Neural cell (in vitro differentiated cells): ENCODE measurements around the gene CSF2RB. TPM values are rescaled to one million over a fixed set of nuclear protein-coding genes. Genes with fewer than 3 reads are reported as not detected.

Source experiments
- H2AFZ ChIP-seq: fragments of 200-600, 300-800 bp; sonication (generic), shearing (Covaris generic); 2 replicates; pipeline ENCODE4 v1.6.0; 2014; ENCODE audit warnings: low read depth, mild to moderate bottlenecking, antibody characterized with exemption, low read length, moderate library complexity
- H3F3A ChIP-seq: fragments of 200-600 bp; shearing (Covaris generic); 2 replicates; pipeline ENCODE4 v1.6.1; 2016; ENCODE audit warnings: mild to moderate bottlenecking, moderate library complexity, mixed read lengths, antibody characterized with exemption, low read length; ENCODE audit not compliant: insufficient read depth, poor library complexity, severe bottlenecking
- H3K27ac ChIP-seq: fragments of 200-600, 300-800 bp; sonication (generic), shearing (Covaris generic); 2 replicates; pipeline ENCODE4 v1.5.1; 2014; ENCODE audit warnings: mild to moderate bottlenecking, low read length, moderate library complexity
- H3K27me3 ChIP-seq: fragments of 300-800, 200-600 bp; sonication (generic), shearing (Covaris generic); 2 replicates; pipeline ENCODE4 v1.6.0; 2014; ENCODE audit warnings: mild to moderate bottlenecking, low read depth, low read length, moderate library complexity; ENCODE audit not compliant: insufficient read depth
- H3K36me3 ChIP-seq: fragments of 300-800, 200-600 bp; sonication (generic), shearing (Covaris generic); 2 replicates; pipeline ENCODE4 v1.5.1; 2014; ENCODE audit warnings: mild to moderate bottlenecking, antibody characterized with exemption, low read length, moderate library complexity; ENCODE audit not compliant: insufficient read depth
- H3K4me2 ChIP-seq: fragments of 300-800, 200-600 bp; sonication (generic), shearing (Covaris generic); 2 replicates; pipeline ENCODE4 v1.6.0; 2014; ENCODE audit warnings: mild to moderate bottlenecking, low read length
- H3K4me3 ChIP-seq: fragments of 300-800, 200-600 bp; sonication (generic), shearing (Covaris generic); 2 replicates; pipeline ENCODE4 v1.5.1; 2014; ENCODE audit warnings: mild to moderate bottlenecking, low read length, moderate library complexity
- H3K79me2 ChIP-seq: fragments of 200-600 bp; shearing (Covaris generic); replicated peaks from 2 replicates; pipeline ENCODE4 v1.6.0; 2014; ENCODE audit warnings: mild to moderate bottlenecking, low read length, moderate library complexity; ENCODE audit not compliant: insufficient read depth
- H3K9ac ChIP-seq: fragments of 300-800, 200-600 bp; sonication (generic), shearing (Covaris generic); 2 replicates; pipeline ENCODE4 v1.6.1; 2016; ENCODE audit warnings: mild to moderate bottlenecking, low read length, mixed read lengths
- H3K9me2 ChIP-seq: fragments of 200-600 bp; shearing (Covaris generic); 2 replicates; pipeline ENCODE4 v1.6.1; 2016; ENCODE audit warnings: mild to moderate bottlenecking, low read length, mixed read lengths; ENCODE audit not compliant: insufficient read depth
- H3K9me3 ChIP-seq: fragments of 200-600, 300-800 bp; sonication (generic), shearing (Covaris generic); 2 replicates; pipeline ENCODE4 v1.6.1; 2016; ENCODE audit warnings: mild to moderate bottlenecking, mixed run types, low read length, moderate library complexity, mixed read lengths
- H4K20me1 ChIP-seq: fragments of 200-600 bp; shearing (Covaris generic); 2 replicates; pipeline ENCODE4 v1.6.1; 2016; ENCODE audit warnings: mild to moderate bottlenecking, mixed run types; ENCODE audit not compliant: insufficient read depth
- CTCF ChIP-seq: fragments of 450-650 bp; IDR thresholded peaks from 2 replicates; pipeline ENCODE4 v1.5.1; 2014; ENCODE audit warnings: antibody characterized with exemption, mild to moderate bottlenecking, moderate library complexity; ENCODE audit not compliant: poor library complexity, severe bottlenecking
- EP300 ChIP-seq: fragments of 450-650 bp; conservative IDR thresholded peaks from 2 replicates; pipeline ENCODE4 v1.6.1; 2014; ENCODE audit warnings: antibody characterized with exemption, mild to moderate bottlenecking, moderate library complexity; ENCODE audit not compliant: poor library complexity, severe bottlenecking
- EZH2 ChIP-seq: fragments of 200-600, 300-800 bp; shearing (Covaris generic), sonication (generic); IDR thresholded peaks from 2 replicates; pipeline ENCODE4 v1.6.1; 2014; ENCODE audit warnings: antibody characterized with exemption, low read length, borderline replicate concordance, mild to moderate bottlenecking; ENCODE audit not compliant: insufficient read depth, poor library complexity, severe bottlenecking
- MXI1 ChIP-seq: fragments of 450-650 bp; conservative IDR thresholded peaks from 2 replicates; pipeline ENCODE4 v1.6.1; 2014; ENCODE audit warnings: antibody characterized with exemption, mild to moderate bottlenecking; ENCODE audit not compliant: poor library complexity, severe bottlenecking
- POLR2AphosphoS5 ChIP-seq: IDR thresholded peaks from 2 replicates; pipeline ENCODE4 v1.6.1; 2012
- RAD21 ChIP-seq: fragments of 450-650 bp; conservative IDR thresholded peaks from 2 replicates; pipeline ENCODE4 v1.6.1; 2014; ENCODE audit warnings: antibody characterized with exemption, mild to moderate bottlenecking, moderate library complexity
- REST ChIP-seq: IDR thresholded peaks from 2 replicates; pipeline ENCODE4 v1.6.1; 2012; ENCODE audit warnings: borderline replicate concordance
- SMC3 ChIP-seq: fragments of 450-650 bp; conservative IDR thresholded peaks from 2 replicates; pipeline ENCODE4 v1.6.1; 2014; ENCODE audit warnings: antibody characterized with exemption, mild to moderate bottlenecking, moderate library complexity; ENCODE audit not compliant: poor library complexity
- TAF1 ChIP-seq: IDR thresholded peaks from 2 replicates; pipeline ENCODE4 v1.6.1; 2012; ENCODE audit warnings: low read depth
- polyA plus RNA-seq: library from polyadenylated mRNA; depleted of rRNA; stranded (reverse); fragments of >200 nt; gene quantifications from 2 replicates; pipeline ENCODE4 v1.2.3, GENCODE V29; 2014

The CSF2RB gene
- polyA plus RNA-seq, 1 donor from 2014 or later, result not detected

GRCh38 chr22:36867695-36868094, 45.7 kb upstream of the CSF2RB start:
- Histone ChIP-seq H3K79me2 (no peaks in the 10 kb centered on the region), H3K9ac (no peak overlapping the region), H3K27me3 (no peaks in the 10 kb centered on the region), H3K36me3 (no peaks in the 10 kb centered on the region), H3K9me3 (no peaks in the 10 kb centered on the region), H3K4me2 (no peak overlapping the region), H2AFZ (no peak overlapping the region), H4K20me1 (no peaks in the 10 kb centered on the region), H3K27ac (no peak overlapping the region), H3K4me3 (no peak overlapping the region), H3F3A (no peaks in the 10 kb centered on the region), H3K9me2 (no peaks in the 10 kb centered on the region)
- TF ChIP-seq EP300 (no peak), TAF1 (no peak), REST (no peak), CTCF (no peak), EZH2 (no peak), MXI1 (no peak), SMC3 (no peak), RAD21 (no peak), POLR2AphosphoS5 (no peak)

GRCh38 chr22:36868546-36869181, 44.8 kb upstream of the CSF2RB start:
- TF ChIP-seq EP300 (no peak), RAD21 (no peak), SMC3 (no peak), POLR2AphosphoS5 (no peak), REST (no peak), EZH2 (no peak), CTCF (no peak), MXI1 (no peak), TAF1 (no peak)
- no peaks in the 10 kb centered on the region for H3F3A ChIP-seq
- no peaks in the 10 kb centered on the region for H3K9me3 ChIP-seq
- no peaks in the 10 kb centered on the region for H3K9me2 ChIP-seq
- no peaks in the 10 kb centered on the region for H3K27me3 ChIP-seq
- no peak overlapping the region for H3K4me3 ChIP-seq
- no peaks in the 10 kb centered on the region for H3K79me2 ChIP-seq
- H2AFZ ChIP-seq, result no peak overlapping the region
- no peaks in the 10 kb centered on the region for H3K36me3 ChIP-seq
- H3K9ac ChIP-seq, result no peak overlapping the region
- no peaks in the 10 kb centered on the region for H4K20me1 ChIP-seq
- H3K4me2 ChIP-seq, result no peak overlapping the region
- H3K27ac ChIP-seq, result no peak overlapping the region
